OCI-LY1 (cell line): Measurements from ENCODE around the gene PCBP3.
"Not testable (repeated sequence)": the region's sequence is repeated elsewhere in the genome, so short reads cannot be mapped to it uniquely, and the experiment has no call there.

Experiments used
- EZH2 ChIP-seq: fragments of 200-600 bp; sonication (generic), shearing (Covaris generic); IDR thresholded peaks from 2 replicates; pipeline ENCODE4 v1.8.0; 2017; ENCODE audit warnings: borderline replicate concordance, mixed run types, mild to moderate bottlenecking, antibody characterized with exemption, low read length, moderate library complexity, mixed read lengths
- TF ChIP-seq, protein P1 (sequence below): fragments of 200-600 bp; sonication (generic), shearing (Covaris generic); IDR thresholded peaks from 2 replicates; pipeline ENCODE4 v1.5.1; 2017; ENCODE audit warnings: mild to moderate bottlenecking, antibody characterized with exemption, low read length, moderate library complexity, mixed read lengths

DNA sequence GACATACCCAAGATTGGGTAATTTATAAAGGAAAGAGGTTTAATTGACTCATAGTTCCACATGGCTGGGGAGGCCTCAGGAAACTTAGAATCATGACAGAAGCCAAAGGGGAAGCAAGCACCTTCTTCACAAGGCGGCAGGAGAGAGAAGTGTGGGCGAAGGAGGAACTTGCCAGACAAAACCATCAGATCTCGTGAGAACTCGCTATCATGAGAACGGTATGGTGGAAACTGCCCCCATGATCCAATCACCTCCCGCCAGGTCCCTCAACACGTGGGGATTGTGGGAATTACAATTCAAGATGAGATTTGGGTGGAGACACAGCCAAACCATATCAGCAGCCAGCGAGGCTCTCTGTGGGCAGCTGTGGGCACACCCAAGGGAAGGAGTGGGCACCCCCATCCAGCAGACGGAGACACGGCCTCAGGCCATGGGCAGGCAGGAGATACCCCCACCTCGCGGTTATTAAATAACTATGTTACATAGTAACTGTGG is 189.3 kb downstream of the PCBP3 start:
- TF ChIP-seq, protein P1, sequence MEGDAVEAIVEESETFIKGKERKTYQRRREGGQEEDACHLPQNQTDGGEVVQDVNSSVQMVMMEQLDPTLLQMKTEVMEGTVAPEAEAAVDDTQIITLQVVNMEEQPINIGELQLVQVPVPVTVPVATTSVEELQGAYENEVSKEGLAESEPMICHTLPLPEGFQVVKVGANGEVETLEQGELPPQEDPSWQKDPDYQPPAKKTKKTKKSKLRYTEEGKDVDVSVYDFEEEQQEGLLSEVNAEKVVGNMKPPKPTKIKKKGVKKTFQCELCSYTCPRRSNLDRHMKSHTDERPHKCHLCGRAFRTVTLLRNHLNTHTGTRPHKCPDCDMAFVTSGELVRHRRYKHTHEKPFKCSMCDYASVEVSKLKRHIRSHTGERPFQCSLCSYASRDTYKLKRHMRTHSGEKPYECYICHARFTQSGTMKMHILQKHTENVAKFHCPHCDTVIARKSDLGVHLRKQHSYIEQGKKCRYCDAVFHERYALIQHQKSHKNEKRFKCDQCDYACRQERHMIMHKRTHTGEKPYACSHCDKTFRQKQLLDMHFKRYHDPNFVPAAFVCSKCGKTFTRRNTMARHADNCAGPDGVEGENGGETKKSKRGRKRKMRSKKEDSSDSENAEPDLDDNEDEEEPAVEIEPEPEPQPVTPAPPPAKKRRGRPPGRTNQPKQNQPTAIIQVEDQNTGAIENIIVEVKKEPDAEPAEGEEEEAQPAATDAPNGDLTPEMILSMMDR, result not testable (repeated sequence)
- not testable (repeated sequence) for TF ChIP-seq EZH2
